Adrenal gland (tissue), 5 donors: ENCODE results near the gene SSTR3.
A peak's percentile ranks its signal among the peaks of the same experiment; 100 is the strongest.

ENCODE experiments used
- CTCF ChIP-seq, 6 experiments: fragments of 450-650 bp in 4 of 6; fragments of 200-600 bp in 2 of 6; sonication (generic) in 1 of 6; IDR thresholded peaks; 1 replicate in 5 of 6; 2 replicates in 1 of 6; pipeline versions ENCODE4 v1.5.1 to v1.8.0; 2016 to 2021; ENCODE audit warnings: antibody characterized with exemption in 6 of 6, mild to moderate bottlenecking in 2 of 6, moderate library complexity in 1 of 6
- POLR2A ChIP-seq, 2 donors: fragments of 450-650 bp; IDR thresholded peaks; one replicate each; pipeline ENCODE4 v1.6.1; 2017; ENCODE audit warnings: antibody characterized with exemption in 2 of 2, mild to moderate bottlenecking in 2 of 2, moderate library complexity in 1 of 2
- donor health status: DM: no; HTN: no; CAD: no.

DNA sequence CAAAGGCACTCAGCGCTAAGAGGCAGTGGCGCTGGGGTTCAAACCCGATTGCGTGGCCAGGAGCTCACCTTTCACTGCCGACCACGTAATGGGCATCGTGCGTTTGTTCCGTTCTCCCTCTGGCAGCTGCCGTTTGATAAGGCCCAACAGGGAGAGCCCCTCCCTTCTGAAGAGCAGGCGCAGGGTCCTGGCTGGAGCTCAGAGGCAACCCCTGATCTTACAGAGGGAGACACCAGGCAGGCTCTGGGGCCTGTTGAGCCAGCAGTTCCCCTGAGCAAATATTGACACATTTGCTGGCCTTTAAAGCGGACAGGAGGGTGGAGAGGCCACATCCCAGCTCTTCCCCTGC is 12.5 kb downstream of the SSTR3 start:
- TF ChIP-seq POLR2A (IDR thresholded peaks at IDR 0.05) (no peak), CTCF (IDR thresholded peaks at IDR 0.05) (peak in 3 of 6 experiments; percentile 5 to 29 (median 19))
